HG03139 (cell line): ENCODE measurements around the gene AGAP1.

Experiments
- ATAC-seq: cut with Tn5 transposase; IDR thresholded peaks from one replicate; pipeline ENCODE4 v1.9.1; 2021; ENCODE audit not compliant: unreplicated experiment

Gene AGAP1

DNA sequence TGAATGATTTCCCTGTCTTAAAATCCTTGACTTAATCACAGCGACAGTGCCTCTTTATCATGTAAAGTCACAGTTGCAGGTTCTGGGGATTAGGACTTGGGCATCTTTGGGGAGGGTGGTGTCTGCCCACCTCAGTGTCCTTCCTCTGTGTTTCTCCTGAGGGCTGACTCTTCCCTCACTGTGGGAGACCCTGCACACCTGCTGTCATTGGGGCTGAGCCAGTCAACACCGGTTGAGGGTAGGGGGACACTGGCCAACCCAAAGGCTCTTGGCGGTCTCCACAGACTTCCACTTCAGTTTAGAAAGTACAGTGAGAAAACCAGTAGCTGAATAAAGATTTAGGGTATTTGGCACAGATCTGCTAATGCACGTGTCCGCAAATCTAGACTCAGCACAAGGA, 36.9 kb downstream of the AGAP1 start:
- ATAC-seq, result no peak

DNA sequence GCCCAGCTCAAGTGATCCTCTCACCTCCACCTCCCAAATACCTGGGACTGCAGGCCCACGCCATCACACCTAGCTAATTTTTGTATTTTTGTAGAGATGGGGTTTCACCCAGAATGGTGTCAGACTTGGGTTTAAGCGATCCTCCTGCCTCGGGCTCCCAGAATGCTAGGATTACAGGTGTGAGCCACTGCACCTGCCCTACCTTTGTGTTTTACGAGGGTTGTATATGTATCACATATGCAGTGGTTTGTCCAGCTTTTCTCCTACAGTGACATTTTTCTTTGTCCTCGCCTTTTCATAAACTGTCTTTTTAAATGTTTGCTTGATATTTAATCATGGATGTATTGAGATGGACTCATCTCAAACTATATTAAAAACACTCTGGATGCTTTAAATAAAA, 38.5 kb downstream of the AGAP1 start:
- no peak for ATAC-seq

GRCh38 chr2:235533198-235533597, 39.4 kb downstream of the AGAP1 start:
- no peak for ATAC-seq

- ATAC-seq, result no peak
These were observed 40.0 kb downstream of the AGAP1 start for GRCh38 chr2:235533616-235534385.

DNA sequence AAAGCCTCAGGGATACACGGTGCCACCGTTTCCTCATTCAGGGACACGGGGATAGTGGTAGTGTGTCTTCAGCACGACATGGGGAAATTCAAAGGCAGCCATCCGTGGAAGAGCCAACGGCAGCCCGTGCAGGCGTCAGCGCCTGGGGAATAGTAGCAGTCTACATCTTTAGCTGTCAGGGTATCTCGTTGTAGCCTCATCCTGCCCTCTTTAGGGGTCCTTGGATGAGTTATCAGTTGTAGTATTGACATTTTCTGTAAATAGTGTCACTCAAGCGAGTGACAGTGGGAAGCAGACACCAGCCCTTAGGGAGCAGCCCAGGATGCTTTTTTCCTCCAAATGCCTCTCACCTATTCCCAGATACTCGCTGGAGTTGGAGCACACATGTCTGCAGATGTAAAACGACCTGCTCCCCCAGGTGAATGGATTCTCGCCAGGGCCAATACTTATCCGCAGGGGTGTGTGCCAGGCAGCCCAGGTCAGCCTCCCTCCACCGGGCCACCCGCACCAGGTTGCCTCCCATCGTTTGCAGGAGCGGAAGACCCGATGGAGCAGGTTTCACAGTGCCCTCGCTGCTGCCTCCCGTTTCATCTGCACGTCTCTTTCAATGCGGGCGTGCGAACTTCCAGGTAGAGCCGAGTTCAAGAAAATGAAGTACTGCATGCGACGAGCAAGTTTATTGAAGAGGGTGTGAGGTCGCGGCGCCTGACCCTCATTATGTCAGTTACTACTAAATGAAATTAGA, 41.0 kb downstream of the AGAP1 start:
- ATAC-seq, result no peak

DNA sequence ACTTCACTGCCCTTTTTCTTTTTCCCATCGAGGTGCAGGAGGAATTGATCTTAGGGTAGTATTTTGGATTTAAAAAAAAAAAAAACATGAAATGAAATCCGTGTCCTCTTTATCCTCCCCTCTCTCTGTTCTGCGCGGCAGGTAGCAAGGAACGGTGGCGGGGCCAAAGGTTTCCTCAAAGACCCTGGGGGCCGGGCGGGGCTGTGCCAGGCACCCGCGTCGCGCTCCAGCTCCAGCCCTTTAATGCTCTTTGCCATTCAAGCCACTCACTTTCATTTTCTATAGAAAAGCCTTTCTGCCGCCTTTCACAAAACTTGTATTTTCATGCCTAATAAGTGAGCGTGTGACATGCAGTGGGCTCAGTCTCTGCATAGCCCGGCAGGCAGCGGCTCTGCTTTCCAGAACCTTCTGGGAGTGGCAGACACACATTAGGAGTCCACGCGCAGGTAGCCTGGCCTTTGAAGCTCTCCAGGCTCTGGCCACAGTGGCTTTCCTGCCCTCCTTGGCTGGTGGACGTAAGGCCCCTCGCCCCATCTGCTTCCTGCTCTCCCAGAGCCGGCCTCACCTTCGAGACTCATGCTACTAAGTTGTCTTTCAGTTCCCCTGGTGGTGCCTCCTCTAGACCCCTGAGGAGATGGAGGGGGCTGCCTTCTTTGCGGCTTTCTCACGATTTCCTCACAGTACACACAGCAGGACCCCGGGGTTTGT, 41.7 kb downstream of the AGAP1 start:
- ATAC-seq, result no peak

DNA sequence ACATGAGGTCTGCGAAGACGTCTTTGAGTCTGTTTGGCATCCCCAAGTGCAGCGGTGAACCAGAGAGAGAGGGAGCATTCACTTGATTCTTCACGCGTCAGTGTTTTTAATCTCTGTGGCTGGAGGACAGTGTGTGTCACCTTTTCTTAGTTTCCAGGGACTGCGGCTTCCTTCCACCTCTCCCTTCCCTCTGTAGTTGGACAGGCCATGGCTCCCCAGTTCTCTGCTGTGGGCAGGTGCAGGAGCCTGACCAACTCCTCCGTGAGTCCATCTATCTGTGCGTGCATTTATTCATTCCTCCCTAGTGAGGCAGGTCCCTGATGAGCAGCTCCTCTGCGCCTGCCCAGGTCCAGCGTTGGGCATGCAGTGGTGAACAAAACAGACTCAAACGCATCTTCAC, 42.9 kb downstream of the AGAP1 start:
- no peak for ATAC-seq

- ATAC-seq, result no peak
These were observed 43.3 kb downstream of the AGAP1 start for GRCh38 chr2:235537186-235537585.

- no peak for ATAC-seq
These were observed 43.7 kb downstream of the AGAP1 start for GRCh38 chr2:235537587-235537986.

DNA sequence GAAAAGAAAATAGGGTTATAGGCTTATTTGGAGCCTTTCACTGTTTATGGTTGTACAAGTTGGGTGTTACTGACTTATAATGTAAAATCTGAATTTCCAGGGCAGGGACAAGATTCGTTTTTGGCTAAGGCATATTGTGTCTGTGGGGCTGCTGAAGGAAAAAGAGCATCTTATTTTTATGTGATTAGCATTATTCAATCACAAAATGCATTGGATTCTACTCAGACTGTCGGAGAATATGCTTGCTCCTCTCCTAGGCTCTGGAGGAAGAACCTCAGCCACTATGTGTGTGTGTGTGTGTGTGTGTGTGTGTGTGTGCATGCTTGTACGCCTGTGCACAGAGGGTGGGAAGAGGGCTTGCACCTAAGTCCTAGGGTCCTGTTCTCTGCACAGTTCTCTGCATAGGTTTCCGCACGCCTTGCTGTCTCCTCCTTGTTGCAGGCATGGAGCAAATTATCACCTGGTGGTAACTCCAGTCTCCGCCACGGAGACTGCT, 44.3 kb downstream of the AGAP1 start:
- ATAC-seq, result no peak

- no peak for ATAC-seq
These were observed 45.1 kb downstream of the AGAP1 start for GRCh38 chr2:235538981-235539380.

DNA sequence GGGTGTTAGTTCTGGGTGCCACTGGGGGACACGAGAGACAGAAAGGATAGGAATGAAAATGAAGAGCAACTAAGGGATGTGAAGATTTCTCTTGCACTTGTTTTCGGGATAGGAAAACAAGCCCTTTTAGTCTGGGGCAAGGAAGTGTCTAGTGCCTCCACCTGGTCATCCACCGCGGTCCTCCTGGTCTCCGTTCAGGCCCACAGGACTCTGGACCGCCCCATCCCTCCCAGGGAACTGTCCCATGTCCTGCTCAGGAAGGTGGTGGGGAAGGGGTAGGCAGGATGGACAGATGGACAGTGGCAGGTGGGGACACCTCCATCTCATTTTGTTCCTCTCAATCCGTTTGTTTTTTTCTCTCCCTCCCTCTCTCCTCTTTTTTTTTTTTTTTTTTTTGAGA, 45.9 kb downstream of the AGAP1 start:
- ATAC-seq, result no peak

- ATAC-seq, result no peak
These were observed 47.2 kb downstream of the AGAP1 start for GRCh38 chr2:235541016-235541415.

DNA sequence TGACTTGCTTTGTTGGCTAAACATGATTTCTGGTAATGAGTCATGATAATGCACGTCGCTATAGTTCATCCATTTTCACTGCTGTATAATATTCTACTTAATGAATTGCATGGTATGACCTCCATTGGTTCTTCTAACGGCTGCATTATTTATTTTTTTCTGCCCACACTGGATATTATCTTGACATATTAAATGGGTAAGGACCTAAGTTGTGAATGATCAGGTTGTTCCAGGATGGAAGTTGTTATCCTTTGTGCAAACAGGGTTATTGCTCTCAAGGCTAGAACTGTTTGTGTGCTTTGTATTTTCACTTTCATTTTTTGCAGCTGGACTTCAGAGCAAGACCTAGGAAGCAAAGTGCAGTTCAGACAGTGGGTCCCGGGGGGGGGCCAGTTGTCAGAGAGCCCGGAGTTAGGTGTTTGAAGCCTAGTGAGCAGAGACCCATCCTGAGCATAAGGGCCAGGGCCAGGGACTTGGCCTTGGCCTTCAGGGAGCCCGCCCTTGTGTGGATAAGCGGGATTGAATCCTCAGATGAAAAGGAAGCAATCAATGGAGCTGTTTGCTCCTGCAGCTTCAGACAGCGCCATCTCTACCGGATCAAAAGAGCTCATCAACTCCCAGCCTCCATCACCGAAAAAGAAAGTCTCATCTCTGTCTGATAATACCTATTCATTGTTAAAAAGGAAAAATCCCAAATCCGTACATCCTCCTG, 48.2 kb downstream of the AGAP1 start:
- no peak for ATAC-seq

DNA sequence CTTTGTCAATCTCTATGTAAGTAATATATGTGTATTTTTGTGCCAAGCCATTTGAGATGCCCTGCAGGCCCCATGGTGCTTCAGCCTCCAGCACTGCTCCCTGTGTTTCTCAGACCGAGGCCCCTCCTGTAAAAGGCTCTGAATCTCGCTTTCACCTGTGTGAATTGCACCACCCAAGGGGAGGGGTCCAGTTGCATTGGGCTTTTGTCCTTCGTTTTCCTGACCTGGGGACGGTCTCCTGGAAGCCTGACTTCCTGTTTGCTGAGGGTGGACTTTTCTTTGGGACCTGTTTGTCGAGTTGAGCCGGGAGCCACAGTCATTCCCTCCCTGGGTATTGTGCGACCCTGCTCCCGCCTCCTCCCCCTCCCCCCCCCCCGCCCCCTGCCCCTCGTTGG, 48.9 kb downstream of the AGAP1 start:
- no peak for ATAC-seq

- ATAC-seq, result no peak
These were observed 49.4 kb downstream of the AGAP1 start for GRCh38 chr2:235543128-235543750.

DNA sequence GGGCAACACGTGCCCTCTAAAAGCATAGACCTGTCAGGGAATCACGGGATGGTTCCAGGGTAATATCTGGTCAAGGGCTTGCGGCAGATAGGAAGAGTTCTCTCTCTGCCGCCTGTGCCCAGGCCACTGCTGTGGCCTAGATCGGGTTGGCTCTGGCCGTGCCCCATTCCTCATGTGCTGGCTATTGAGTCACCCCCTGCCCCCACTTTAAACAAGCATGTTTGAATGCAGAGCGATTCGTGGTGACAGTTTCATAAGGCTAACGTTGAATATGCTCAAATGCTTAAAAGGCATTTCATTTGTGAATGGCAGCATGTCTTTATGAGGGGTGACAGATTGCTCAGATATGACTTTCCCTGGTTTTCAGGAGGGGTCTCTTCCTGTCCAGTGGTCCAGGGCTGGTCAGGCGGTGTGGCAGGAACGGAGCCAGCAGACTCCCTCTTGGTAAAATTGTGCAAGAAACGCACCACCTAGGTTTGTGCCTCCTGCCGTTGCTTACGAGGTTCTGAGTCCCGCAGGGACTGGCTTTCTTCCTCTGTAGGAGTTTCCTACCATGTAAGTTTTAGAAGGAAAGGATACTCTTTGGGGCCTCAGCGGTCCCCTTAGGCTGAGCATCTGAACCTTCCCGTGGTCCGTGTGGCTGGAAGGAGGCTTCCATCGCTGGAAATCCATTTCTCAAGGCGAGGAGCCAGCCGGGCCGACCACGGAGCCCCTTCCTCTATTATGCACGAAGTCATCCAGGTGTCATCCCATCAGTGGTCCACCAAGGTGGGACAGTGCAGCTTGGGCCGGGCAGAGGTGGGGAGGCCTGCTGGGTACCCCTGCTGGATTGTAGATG, 50.2 kb downstream of the AGAP1 start:
- ATAC-seq, result no peak

- ATAC-seq, result no peak
These were observed 50.8 kb downstream of the AGAP1 start for GRCh38 chr2:235544689-235544969.

DNA sequence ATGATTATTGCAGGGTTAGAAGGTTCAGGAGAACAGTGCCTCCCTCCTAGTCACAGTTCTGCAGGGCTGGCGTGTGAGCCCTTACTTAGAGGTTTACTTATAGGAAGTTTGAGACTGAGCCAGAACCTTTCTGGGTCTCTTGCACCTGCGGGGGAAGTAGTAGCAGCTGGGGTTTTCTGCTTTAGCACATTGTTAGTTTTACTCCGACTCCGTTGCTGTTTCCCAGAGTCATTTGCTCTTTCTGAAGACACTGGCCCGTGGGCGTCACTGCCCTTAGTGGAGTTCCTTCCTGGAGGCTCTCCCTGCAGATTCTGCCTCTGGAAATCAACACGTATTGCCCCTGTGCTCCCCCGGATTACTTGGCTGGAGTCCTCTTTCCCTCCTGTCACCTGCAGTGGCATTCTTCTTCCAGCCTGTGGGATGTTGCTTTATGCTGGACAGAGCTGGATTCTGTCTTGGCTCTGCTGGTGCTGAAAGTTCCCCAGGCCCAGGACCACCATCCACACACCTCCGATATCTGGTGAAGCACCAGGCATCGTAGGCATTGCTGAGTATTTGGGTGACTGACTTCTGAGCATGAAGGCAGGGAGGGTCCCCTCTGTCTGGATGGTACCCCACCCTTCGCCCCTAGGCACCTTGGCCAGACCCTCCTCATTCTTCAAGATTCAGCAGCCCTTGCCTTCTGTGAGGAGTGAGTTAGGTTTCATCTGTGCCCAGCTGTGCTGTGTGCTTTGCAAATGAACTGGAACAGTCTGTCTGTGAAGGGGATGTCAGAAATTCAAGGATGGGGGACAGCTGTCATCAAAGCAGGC, 51.7 kb downstream of the AGAP1 start:
- ATAC-seq, result no peak
